Measurements from ENCODE around the gene IGF2R.
"Not testable (repeated sequence)": the region's sequence is repeated elsewhere in the genome, so short reads cannot be mapped to it uniquely, and the experiment has no call there.

IGF2R gene

DNA sequence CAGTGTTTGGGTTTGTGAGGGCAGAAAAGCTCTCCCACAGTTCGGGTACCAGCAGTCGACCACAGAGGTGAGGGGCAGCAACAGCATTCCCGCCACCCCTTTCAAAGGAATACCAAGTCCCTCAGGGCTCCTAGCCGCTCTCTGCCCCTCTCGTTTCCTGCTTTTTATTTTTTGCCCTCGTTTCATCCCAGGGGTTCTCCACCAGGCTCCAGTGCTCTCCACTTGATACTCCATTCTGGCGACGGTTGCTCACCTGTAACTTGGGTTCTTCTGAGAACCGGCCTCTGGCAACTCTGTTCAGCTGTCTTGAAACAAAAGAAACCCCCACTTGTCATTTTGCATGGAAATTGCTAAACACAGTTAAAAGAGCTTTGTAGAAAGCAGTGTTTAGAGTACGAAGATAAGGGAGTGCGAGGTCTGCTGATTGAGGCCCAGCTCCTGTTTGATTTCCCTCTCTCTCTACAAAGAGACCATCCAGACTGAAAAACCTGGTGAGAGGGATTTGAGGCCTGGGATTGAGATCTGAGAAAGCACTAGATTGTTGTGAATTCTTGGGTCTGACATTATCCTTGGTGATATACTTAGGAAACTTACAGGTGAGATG lies 28.7 kb downstream of the IGF2R start:
- DNase-seq, result no peak

DNA sequence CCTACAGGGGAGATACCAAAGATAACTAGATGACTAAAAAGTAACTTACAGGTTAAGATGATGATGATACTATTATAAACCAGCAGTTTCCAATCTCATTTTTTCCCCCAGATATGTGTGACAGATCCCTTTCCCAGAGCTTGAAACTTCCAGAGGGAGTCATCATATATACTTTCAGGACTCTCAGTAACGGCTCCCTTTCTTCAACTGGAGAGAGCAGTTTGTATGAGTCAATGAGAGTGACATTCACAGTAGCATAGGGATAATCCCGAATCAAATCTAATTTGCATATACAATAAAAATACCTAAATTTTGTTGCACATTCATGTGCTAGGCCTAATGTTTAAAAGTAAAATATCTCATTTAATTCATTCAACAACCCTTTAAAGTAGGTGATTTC lies 29.7 kb downstream of the IGF2R start:
- no peak for DNase-seq

DNA sequence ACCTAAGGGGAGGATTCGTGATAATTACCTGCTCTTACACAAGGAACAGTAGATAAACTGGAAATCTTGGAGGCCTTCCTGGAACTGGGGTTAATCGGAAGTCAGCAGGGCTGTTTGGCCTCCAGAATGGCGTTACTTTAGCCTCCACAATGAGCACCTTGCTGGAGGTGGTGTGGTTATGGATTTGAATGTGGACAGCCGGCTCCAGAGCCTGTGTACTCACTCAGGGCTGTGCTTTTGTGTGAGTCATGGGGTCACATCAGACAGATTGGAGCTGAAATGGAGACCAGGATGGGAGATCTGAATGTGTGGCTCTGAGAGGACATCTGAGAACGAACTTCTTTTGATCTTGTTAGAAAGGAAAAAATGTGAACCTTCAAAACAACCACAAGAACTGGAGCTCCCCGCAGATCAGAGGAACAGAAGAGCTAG lies 30.4 kb downstream of the IGF2R start:
- DNase-seq, result no peak

DNA sequence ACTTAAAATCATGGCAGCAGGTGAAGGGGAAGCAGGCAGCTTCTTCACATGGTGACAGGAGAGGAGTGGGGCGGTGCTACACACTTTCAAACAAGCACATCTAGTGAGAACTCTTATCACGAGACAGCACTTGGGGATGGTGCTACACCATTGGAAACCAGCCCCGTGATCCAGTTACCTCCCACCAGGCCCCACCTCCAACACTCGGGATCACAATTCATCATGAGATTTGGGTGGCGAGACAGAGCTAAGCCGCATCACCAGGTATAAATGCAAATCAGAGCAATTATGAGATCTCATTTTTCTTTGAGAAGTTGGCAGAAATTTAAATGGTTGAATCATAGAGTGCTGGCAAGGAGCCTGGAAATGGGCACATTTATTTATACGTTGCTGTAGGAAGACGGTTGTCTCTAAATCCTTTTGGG lies 31.4 kb downstream of the IGF2R start:
- no peak for DNase-seq

DNA sequence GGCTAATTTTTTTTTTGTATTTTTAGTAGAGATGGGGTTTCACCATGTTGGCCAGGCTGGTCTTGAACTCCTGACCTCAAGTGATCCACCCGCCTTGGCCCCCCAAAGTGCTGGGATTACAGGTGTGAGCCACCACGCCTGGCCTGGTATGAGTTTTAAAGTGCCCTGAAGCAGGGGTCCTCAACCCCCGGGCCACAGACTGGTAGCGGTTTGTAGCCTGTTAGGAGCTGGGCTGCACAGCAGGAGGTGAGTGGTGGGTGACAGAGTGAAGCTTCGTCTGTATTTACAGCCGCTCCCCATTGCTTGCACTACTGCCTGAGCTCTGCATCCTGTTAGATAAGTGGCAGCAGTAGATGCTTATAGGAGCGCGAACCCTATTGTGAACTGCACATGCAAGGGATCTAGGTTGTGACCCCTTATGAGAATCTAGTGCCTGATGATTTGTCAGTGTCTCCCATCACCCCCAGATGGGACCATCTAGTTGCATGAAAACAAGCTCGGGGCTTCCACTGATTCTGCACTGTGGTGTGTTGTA lies 32.1 kb downstream of the IGF2R start:
- not testable (repeated sequence) for DNase-seq

DNA sequence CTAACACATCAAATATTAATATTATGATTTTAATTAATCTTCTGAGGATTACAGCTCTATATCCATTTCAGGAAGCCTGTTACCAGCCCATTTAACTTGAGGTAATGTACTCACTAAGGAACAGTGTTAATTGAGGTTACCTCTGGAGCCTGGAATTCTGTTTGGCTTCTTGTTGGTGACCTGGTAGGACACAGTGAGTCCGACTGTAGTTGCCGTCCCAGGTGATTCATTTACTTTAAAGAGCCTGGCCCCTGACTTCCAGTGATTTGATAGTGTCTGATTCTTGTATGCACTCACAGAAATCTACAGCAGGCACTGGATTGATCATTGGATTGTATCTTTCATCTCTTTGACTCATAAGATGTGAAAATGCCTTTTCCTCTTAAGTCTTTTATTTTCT lies 34.0 kb downstream of the IGF2R start:
- DNase-seq, result no peak

DNA sequence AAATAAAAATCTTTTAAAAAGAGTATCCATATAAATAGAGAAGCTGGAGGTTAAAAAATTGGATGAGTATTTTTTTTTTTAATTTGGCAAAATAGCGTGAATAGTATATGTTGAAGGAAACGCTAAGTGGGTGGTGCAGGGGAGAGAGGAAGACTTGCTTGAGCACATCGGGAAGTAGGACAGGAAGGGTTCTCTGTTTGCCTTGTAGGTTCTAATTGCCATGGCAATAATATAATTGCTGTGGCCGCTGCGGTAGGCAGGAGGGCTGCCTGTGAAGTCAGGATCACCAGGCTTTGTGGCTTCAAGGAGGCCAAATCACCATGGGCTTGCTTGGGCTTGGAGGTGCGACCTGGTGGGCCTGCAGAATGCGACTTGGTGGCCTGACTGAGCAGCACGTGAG lies 35.1 kb downstream of the IGF2R start:
- DNase-seq, result no peak

DNA sequence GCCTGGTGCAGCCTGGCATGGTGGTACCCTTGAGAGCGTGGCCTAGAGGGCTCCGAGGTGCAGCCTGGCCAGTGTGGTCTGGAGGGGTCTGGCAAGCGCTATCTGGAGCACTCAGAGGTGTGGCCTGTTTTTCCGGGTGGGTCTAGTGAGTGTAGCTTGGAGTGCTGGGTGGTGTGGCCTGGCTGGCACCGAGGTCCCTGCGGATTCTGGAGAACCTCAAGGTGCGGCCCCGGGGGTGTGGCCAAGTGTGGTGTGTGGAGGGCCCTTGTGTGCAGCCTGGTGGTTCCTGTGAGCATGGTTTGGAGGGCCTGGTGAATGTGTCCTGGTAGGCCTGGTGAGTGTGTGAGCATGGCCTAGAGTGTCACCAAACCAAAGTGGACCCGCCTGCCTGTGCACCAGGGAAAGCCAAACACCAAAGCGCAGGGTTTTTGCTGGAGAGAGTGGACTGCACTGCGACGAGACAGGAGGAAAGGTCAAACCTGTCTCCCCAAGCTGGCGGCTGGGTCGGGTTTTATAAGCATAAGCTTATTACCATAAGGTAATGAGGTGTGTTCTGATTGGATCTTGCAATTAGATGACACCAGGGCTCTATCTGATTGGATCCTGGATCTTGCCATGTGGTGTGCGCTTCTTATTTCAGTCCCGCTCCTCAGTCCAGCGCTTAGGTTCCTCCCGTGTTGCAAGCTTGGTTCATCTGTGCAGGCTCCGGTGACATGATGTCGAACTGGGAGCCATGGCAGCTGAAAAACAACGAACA lies 35.7 kb downstream of the IGF2R start:
- no peak for DNase-seq

DNA sequence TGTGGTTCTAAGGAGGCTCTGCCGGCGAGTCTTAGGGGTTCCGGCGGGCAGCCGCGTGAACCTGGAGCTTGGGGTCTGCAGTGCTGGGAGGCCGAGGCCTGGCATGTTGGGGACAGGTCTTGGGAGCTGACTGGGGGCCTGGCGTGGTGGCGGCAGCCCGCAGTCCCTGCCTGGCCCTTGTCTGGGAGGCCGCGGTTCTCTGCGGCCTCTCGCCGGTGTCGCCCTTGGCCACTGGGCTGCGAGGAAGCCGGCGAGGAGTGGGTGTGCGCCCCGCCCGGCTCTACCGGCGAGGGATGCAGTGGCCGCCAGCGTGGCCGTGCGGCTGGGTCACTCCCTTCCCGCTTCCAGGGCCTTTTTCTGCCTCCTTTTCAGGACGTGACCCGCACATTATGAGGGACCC lies 36.3 kb downstream of the IGF2R start:
- DNase-seq, result no peak

DNA sequence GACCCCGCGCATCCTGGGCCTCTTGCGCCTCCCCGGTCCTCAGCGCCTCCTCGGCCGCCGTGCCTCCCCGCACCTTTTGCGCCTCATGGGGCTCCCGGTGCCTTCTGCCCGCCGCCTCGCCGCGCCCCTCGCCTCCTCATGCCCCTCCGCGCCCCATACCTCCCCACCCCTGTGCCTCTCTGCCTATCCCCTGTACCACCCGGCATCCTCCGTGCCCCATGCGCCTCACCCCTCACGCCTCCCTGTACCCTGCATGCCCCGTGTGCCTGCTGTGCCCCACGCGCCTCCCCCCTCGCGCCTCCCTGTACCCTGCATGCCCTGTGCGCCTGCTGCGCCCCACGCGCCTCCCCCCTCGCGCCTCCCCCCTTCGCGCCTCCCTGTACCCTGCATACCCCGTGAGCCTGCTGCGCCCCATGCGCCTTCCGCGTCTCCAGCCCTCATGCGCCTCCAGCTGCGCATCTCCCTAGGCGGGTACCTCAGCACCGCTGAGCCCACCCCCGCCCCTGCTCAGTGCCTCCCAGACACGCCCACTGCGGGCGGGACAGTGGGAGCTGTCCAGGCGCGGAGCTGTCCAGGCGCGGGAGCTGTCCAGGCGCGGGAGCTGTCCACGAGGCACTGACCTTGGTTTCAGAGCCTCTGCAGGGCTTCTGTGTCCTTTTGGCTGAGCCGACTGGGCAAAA lies 37.1 kb downstream of the IGF2R start:
- DNase-seq, result no peak

DNA sequence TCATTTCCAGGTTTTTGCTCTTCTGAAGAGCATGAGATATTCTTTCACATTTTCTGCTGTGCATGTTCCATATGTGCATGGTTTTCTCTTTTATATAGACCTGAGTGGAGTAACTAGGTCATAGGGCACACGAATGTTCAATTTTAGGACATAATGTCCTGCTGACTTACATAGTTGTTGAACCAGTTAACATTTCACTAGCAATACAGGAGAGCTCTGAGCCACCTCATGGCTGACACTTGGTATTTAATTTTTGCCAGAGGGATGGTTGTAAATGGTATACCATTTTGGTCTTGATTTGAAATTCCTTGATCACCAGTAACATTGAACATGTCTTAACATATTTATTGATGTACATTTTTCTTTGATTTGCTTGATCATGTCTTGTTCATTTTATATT lies 38.3 kb downstream of the IGF2R start:
- DNase-seq, result no peak

DNA sequence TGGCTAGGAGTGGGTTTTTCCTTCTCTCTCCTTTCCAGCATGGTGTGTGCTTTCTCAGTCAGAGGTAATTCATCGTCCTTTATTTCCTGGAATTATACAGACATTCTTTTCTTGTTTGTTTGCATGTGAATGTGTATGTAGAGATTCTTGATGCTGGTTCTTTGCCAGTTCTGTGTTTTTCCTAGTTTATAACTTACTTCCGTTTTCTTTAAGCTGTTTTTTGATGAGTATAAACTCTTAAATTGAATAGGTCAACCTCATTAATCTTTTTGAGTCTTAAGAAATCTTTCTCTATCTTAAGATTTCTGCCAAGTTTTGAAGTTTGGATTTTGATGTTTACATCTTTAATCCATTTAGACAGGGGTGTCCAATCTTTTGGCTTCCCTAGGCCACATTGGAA lies 38.7 kb downstream of the IGF2R start:
- DNase-seq, result no peak

DNA sequence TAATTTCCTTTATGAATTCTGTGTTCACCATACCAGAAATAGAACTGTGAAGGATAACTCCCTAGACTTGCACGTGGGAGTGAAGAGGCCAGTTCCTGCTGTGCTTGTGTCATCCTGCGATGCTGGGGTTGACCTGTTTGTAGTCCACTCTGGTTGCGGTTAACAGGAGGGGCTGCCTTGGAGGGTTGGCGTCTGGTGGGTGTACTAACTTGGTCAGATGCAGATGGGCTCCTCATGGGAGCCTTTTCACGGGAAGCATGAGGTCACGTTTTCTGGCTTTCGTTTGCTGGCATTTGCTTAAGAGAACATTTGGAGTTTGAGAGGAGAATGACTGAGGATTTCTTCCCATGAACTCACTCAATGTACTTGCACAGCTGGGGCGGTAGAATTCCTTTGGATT lies 41.2 kb downstream of the IGF2R start:
- no peak for DNase-seq

DNA sequence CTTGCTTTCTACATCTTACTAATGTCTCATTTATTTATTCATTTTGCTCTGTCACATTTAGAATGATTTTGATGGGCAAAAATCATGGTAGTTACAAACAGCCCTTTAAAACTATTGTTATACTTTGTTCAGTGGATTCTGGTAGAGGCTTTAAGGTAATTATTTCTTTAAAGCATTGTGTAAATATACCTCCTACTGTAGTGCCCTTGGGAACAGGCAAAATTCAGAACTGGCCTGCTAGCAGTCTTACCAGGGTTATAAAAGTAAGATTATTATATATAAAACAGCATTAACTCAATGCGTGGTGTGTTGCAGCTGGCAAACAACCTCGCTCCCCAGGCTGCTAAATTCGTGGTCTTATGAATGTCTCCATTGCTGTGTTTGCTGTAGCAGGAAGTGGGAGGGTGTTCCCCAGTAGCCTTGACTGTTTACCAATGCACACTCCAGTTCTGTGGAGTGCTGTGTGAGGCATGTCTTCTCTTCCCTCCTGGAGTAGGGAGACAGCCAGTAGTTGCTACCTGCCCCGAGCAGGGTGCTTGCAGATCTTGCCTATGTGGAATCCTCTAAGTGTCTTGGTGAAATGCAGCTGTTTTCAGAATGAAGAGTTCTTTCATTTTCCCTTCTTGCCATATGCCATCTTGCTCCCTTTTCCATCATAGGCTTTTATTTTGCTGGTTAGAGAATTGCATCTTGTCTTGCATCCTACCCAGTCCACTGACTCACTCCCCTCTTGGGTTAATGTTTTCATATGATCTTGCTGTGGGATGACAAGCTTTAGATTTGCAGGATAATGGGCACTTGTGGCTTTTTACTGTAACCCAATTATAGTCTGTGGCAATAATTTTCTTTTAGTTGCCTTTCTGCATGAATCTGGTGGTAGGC lies 45.3 kb downstream of the IGF2R start:
- DNase-seq, result no peak

DNA sequence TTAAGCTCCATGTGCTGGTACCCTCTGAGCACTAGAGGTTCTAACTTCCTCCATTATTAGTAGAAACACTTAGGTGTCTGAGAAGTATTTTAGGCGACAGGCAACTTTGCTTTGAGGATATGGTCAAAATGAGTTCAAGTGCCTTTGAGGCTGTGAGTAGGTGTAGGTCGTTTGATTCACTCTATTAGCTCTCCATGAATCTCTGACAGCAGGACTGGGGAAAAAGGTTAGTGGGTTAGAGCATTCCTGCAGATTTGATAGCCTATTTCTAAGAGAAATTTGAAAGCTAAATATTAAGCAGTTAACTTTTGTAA lies 45.9 kb downstream of the IGF2R start:
- DNase-seq, result no peak

DNA sequence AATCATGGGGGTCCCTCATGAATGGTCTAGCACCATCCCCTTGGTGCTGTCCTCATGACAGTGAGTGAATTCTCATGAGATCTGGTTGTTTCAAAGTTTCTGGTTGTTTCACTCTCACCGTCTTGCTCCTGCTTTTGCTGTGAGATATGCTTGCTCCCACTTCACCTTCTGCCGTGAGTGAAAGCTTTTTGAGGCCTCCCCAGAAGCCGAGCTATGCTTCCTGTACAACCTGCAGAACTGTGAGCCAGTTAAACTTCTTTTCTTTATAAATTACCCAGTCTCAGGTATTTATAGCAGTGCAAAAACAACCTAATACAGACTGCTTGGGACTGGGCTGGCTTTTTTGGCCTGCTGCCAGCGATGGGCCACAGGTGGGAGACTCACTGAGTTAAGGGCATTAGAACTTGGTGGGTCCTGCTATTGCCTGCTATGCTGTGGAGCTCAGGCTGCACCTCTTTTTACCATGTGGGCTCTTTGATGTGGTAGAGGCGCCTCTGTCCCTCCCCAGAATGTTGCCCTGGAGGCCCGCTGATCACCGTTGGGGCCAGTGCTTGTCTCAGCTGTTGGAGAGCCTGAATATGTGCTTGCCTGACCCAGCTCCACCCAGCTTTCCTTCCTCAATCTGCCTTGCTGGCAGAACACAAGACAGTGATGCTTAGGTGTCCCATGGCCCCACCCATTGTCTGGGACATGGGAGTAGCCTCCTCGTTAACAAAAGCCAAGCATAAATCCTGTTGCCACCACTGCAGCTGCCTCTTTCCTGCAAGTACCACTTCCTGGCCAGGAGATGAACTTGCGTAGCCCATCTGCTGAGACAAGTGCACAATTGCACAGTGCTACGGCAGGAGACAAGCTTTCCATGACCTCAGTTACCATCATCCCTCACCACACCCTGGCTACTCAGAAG lies 47.1 kb downstream of the IGF2R start:
- no peak for DNase-seq

DNA sequence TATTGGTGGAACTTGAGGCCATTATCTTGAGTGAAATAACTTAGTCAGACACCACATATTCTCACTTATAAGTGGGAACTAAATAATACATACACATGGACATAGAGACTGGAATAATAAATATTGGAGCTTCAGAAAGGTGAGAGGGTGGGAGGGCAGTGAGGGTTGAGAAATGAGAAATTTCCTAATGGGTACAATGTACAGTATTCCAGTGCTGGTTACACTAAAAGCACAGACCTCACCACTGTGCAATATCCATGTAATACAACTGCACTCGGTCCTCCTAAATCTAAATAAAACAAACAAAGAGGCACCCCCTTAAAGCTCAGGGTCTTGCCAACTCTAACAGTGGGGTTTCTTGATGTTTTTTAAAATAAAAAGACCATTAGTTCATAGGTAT lies 53.2 kb downstream of the IGF2R start:
- no peak for DNase-seq

DNA sequence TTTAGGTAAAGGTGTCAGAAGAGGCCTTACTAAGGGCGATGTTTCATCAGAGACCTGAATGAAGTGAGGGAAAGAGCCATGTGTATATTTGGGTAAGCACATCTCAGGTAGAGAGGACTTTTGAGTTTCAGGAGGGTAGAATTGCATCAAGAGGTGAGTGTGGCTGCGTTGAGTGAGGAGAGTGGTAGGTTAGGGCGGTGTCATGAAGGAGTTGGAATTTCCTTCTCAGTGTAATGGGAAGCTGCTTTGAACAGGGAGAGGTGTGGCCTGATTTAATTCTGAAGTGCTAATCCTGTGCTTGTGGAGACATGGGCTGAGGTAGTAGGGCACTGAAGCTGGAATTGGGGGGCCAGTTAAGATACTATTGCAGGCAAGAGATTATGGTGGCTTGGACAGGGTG lies 53.9 kb downstream of the IGF2R start:
- DNase-seq, result no peak

DNA sequence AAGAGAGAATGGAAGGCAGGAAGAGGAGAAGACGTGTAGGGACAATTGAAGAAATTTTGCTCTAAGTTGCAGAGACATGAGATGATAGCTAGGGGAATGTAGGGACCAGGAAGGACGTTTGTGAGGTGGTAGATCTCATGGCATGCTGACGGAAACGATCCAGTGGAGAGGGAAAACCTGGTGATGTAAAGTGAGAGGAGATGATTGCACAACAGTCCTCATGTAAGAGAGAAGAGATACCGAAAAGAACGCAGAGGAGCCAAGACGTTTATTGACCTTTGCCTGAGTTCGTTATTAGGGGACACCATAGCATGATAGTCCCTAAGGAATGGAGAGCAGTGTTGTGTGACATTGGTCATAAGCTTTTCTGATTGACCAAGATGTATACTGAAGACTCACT lies 55.3 kb downstream of the IGF2R start:
- no peak for DNase-seq

DNA sequence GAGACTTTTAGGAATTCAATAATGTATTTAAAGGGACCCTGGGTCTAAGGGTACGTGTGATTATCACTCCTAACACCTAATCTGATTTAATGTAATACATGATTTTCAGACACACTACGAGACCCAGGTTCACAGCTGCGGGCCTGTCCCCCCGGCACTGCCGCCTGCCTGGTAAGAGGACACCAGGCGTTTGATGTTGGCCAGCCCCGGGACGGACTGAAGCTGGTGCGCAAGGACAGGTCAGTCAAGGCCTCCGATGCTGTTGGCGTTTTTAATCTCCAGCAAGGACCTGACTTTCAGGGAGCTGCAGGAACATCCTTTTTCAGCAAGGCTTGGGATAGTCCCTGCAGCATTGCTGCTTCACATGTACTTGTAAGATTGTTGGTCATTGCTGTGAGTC lies 58.2 kb downstream of the IGF2R start:
- no peak for DNase-seq

DNA sequence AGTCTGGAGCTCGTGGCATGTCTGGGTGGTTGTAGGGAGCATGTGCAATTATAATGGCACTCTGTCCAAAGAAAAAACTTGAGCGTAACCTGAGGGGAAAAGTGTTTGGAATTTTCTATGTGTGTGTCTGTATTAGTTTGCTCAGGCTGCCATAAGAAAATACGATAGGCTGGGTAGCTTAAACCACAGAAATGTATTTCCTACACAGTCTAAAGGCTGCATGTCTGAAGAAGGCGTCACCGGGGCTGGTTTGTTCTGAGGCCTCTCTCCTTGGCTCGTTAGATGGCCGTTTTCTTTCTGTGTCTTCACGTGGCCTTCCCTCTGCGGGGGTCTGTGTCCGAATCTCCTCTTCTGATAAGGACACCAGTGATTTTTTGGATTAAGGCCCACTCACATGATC lies 59.0 kb downstream of the IGF2R start:
- no peak for DNase-seq
